ENCODE data around the gene CKS1B.

Gene CKS1B

GRCh38 chr1:155003227-155003765 is 28.8 kb downstream of the CKS1B start:
- peak overlapping the region; percentile 93 for H3K4me3 ChIP-seq (replicated peaks; ENCODE audit: low read depth, low read length)
- DNase-seq (ENCODE audit: extremely low read depth, low read depth), result no peak
- no peak for TF ChIP-seq CTCF (IDR thresholded peaks at IDR 0.05; ENCODE audit: low read depth, low read length, missing control alignments)

GRCh38 chr1:155003766-155004351 is 29.4 kb downstream of the CKS1B start:
- H3K4me3 ChIP-seq (replicated peaks; ENCODE audit: low read depth, low read length), result peak overlapping the region; percentile 93
- DNase-seq (ENCODE audit: extremely low read depth, low read depth), result no peak
- no peak for TF ChIP-seq CTCF (IDR thresholded peaks at IDR 0.05; ENCODE audit: low read depth, low read length, missing control alignments)

DNA sequence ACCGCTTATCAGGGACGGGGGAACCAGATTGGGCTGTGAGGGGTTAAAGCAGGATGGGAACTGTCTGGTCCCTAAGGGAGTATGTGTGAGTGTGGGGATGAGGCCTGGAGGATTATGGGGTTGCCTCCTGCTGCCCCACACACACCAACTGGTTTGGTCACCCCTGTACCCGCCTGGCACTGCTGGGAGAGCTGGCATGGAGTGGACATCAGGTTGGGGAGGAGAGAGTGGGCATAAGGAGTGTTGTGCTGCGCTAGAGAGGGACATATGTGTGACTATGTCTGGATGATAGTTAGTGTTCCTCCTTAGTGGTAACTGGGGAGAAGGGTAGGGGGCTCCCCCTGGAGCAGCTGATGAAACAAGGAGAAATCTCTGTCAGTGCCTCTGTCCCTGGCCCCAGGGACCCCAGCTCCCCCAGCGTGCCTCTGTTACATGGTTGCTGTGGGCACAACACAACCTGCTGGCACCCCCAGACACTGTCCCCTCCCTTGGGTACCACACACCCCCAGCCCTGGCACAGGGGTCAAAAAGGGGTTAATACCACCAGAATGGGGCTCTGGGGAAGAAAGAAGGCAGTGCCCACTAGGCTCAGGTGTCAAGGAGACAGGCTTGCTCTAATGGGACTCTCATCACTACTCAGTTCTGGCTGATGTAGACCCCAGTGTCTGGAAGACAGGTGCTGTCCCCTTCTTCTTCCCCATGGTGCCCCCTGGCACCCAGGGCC is 30.0 kb downstream of the CKS1B start:
- TF ChIP-seq CTCF (IDR thresholded peaks at IDR 0.05; ENCODE audit: low read depth, low read length, missing control alignments), result no peak
- DNase-seq (ENCODE audit: extremely low read depth, low read depth), result no peak
- H3K4me3 ChIP-seq (replicated peaks; ENCODE audit: low read depth, low read length), result peak overlapping the region; percentile 93

DNA sequence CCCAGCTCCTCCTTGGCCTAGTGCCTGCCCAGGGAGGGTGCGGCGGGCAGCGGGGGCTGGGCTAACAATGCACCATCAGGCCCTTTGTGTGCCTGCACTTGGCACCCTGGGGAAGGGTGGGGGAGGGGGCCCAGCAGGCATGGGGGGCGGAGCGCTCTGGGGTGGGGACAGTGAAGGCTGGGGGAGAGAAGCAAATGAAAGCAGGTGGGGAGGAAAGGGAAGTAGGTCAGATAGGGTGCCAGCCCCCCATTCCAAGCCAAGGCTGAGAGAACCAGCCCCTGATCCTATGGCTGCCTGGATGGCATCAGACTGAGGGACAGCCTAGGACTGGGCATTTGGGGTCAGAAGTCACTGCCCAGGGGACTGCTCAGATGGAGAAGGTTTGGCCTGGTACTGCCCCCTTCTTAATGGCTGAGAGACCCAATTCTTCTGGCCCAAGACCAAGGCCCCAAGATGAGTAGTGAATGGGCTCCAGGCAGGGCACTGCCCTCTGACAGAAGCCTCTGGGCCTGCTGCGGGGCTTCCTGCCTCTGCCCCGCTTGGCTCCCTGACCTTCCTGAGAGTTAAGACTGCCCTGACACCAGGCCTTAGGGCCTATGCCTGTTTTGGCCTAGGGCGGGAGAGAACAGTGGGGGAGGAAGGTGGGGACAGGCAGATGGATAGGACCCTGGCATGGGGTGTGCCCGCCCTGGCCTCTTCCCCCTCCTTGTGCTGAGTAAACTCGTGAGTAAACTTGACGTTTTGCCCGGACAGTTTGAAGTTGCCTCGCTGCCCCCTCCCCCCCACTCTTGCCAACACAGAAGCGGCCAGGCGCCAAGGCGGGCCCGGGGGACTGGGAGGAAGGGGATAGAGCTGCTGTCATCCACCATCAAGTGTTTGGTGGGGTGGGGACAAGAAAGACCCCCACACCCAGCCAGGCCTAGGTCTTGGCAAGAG is 30.9 kb downstream of the CKS1B start:
- peak overlapping the region; percentile 93; the same call in 1 of the 2 replicates for H3K4me3 ChIP-seq (replicated peaks; ENCODE audit: low read depth, low read length)
- no peak for DNase-seq (ENCODE audit: extremely low read depth, low read depth)
- TF ChIP-seq CTCF (IDR thresholded peaks at IDR 0.05; ENCODE audit: low read depth, low read length, missing control alignments), result no peak

DNA sequence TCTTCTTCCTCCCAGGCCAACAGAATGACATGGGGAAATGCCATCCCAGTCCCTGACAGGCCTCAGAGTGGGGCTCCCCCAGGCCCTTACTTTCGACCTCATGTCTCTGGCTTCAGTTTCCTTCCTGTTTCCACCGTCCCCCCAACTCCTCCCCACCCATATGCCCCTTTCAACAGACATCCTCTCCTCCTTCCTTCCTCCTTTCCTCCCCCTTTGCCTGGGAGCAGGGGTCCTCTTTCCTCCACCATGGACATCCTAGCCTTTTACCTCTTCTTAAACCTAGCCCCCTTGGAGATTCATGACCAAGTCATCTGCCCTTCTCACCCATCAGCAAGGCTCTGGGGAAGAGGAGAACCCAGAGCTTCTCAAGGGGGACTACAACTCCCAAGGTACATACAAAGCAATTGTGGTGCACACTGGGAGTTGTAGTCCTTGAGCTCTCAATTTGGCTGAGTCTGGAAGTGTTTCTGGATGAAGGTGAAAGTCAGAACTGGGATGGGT is 32.2 kb downstream of the CKS1B start:
- no peak for DNase-seq (ENCODE audit: extremely low read depth, low read depth)
- TF ChIP-seq CTCF (IDR thresholded peaks at IDR 0.05; ENCODE audit: low read depth, low read length, missing control alignments), result no peak
- H3K4me3 ChIP-seq (replicated peaks; ENCODE audit: low read depth, low read length), result no peak overlapping the region

GRCh38 chr1:155007251-155007828 is 32.9 kb downstream of the CKS1B start:
- DNase-seq (ENCODE audit: extremely low read depth, low read depth), result no peak
- H3K4me3 ChIP-seq (replicated peaks; ENCODE audit: low read depth, low read length), result no peak overlapping the region
- no peak for TF ChIP-seq CTCF (IDR thresholded peaks at IDR 0.05; ENCODE audit: low read depth, low read length, missing control alignments)

Measured in HFF-Myc (cell line).